GM12878 (cell line): ENCODE measurements around the gene ASAP2. TPM values are rescaled to one million over a fixed set of nuclear protein-coding genes. Genes with fewer than 3 reads are reported as not detected.

ENCODE experiments used
- ATAC-seq: fragments of 200-7000 bp; cut with Tn5 transposase; 3 replicates; pipeline ENCODE4 v1.9.1; 2020; ENCODE audit warnings: mild to moderate bottlenecking, moderate library complexity
- BruUV-seq: library from RNA; stranded (reverse); fragments of 400-500 nt; replicated peaks from 2 replicates; lab custom pipeline; 2021; lab: Mats Ljungman, UMichigan
- CTCF ChIA-PET: fragments of 300-600 bp; sonication (Branson Sonifier 250); formaldehyde crosslinking; extraction: SDS; loops from one replicate; lab custom pipeline; 2021; ENCODE audit warnings: inconsistent platforms; lab: Yijun Ruan, JAX
- POLR2A ChIA-PET: fragments of 350-600 bp; formaldehyde crosslinking; extraction: SDS; loops from one replicate; lab custom pipeline; 2021; ENCODE audit warnings: inconsistent platforms; lab: Charles Lee
- RAD21 ChIA-PET: fragments of 300-600 bp; sonication (Branson Sonifier 250); formaldehyde crosslinking; loops from one replicate; lab custom pipeline; 2023; ENCODE audit warnings: antibody characterized with exemption; ENCODE audit not compliant: unreplicated experiment; lab: Charles Lee
- SMC1A ChIA-PET: fragments of 300-600 bp; sonication (Branson Sonifier 250); formaldehyde crosslinking; loops from one replicate; lab custom pipeline; 2023; ENCODE audit not compliant: unreplicated experiment, uncharacterized antibody; lab: Charles Lee
- DNase-seq: peaks from one replicate; pipeline ENCODE4 v3.0.0-alpha.2; 2011; ENCODE audit warnings: low read depth, low spot score
- FAIRE-seq: peaks from 3 replicates; lab custom pipeline; 2011; peaks lifted over from hg19 to GRCh38; lab: Jason Lieb, UNC
- H2AFZ ChIP-seq: 2 replicates; pipeline ENCODE4 v1.6.0; 2011; ENCODE audit warnings: low read depth, low read length, control low read depth; ENCODE audit not compliant: control insufficient read depth
- H3K27ac ChIP-seq: 2 replicates; pipeline ENCODE4 v1.5.1; 2011; ENCODE audit warnings: control low read depth; ENCODE audit not compliant: control insufficient read depth, insufficient read depth
- H3K27me3 ChIP-seq, 2 experiments: replicated peaks in 1 of 2; 2 replicates each; pipeline versions ENCODE4 v1.6.0 to v1.6.1; 2011; ENCODE audit warnings: low read length in 1 of 2; ENCODE audit not compliant: control insufficient read depth in 2 of 2, insufficient read depth in 2 of 2
- H3K36me3 ChIP-seq, 2 experiments: 2 replicates each; pipeline ENCODE4 v1.5.1; 2011; ENCODE audit warnings: low read length in 1 of 2; ENCODE audit not compliant: control insufficient read depth in 2 of 2, insufficient read depth in 2 of 2
- H3K4me1 ChIP-seq: 2 replicates; pipeline ENCODE4 v1.6.1; 2011; ENCODE audit warnings: mild to moderate bottlenecking, low read length, moderate library complexity, mixed read lengths; ENCODE audit not compliant: control insufficient read depth, insufficient read depth
- H3K4me2 ChIP-seq: 2 replicates; pipeline ENCODE4 v1.6.0; 2011; ENCODE audit warnings: control low read depth; ENCODE audit not compliant: control insufficient read depth, insufficient read depth
- H3K4me3 ChIP-seq: fragments of 200-600 bp; sonication (generic); 2 replicates; pipeline ENCODE4 v1.5.1; 2016
- H3K79me2 ChIP-seq: 2 replicates; pipeline ENCODE4 v1.6.0; 2011; ENCODE audit warnings: low read length; ENCODE audit not compliant: control insufficient read depth, insufficient read depth
- H3K9ac ChIP-seq: 2 replicates; pipeline ENCODE4 v1.8.0; 2011; ENCODE audit warnings: low read length, control low read depth, mixed read lengths; ENCODE audit not compliant: control insufficient read depth, insufficient read depth
- H3K9me3 ChIP-seq: replicated peaks from 3 replicates; pipeline ENCODE4 v1.5.1; 2011; ENCODE audit warnings: mild to moderate bottlenecking, low read length; ENCODE audit not compliant: control insufficient read depth, insufficient read depth
- H4K20me1 ChIP-seq: 2 replicates; pipeline ENCODE4 v1.6.0; 2011; ENCODE audit not compliant: control insufficient read depth, insufficient read depth
- IRF5 ChIP-seq: fragments of 450-650 bp; IDR thresholded peaks from 2 replicates; pipeline ENCODE4 v1.6.1; 2017; ENCODE audit warnings: borderline replicate concordance
- KDM1A ChIP-seq: fragments of 200-600 bp; sonication (generic); IDR thresholded peaks from 2 replicates; pipeline ENCODE4 v1.6.1; 2016; ENCODE audit warnings: borderline replicate concordance
- MEF2B ChIP-seq: fragments of 450-650 bp; IDR thresholded peaks from 2 replicates; pipeline ENCODE4 v1.6.1; 2018; ENCODE audit warnings: mild to moderate bottlenecking, moderate library complexity; ENCODE audit not compliant: partially characterized antibody, poor library complexity, severe bottlenecking
- MTA3 ChIP-seq: IDR thresholded peaks from 2 replicates; pipeline ENCODE4 v1.6.1; 2012; ENCODE audit warnings: low read length, inconsistent platforms, borderline replicate concordance
- POLR2A ChIP-seq: IDR thresholded peaks from 2 replicates; pipeline ENCODE4 v1.6.1; 2011; ENCODE audit warnings: low read depth, mild to moderate bottlenecking, low read length
- RBBP5 ChIP-seq: fragments of 200-600 bp; sonication (generic); conservative IDR thresholded peaks from 2 replicates; pipeline ENCODE4 v1.6.1; 2016
- RFX5 ChIP-seq: IDR thresholded peaks from 2 replicates; pipeline ENCODE4 v1.6.1; 2011; ENCODE audit warnings: low read depth, low read length, improper control_type of control experiment
- SMARCA5 ChIP-seq: fragments of 450-650 bp; IDR thresholded peaks from 2 replicates; pipeline ENCODE4 v1.6.1; 2017; ENCODE audit warnings: mild to moderate bottlenecking
- SUZ12 ChIP-seq: fragments of 200-600 bp; sonication (generic); IDR thresholded peaks from one replicate; pipeline ENCODE4 v1.6.1; 2018; ENCODE audit warnings: antibody characterized with exemption, mild to moderate bottlenecking; ENCODE audit not compliant: unreplicated experiment
- TCF3 ChIP-seq: IDR thresholded peaks from 2 replicates; pipeline ENCODE4 v1.6.1; 2012; ENCODE audit warnings: low read depth, mild to moderate bottlenecking, low read length, borderline replicate concordance; ENCODE audit not compliant: insufficient read depth
- ZNF622 ChIP-seq: fragments of 450-650 bp; IDR thresholded peaks from 2 replicates; pipeline ENCODE4 v1.6.1; 2017; ENCODE audit warnings: mild to moderate bottlenecking, inconsistent platforms
- WGBS: methylation state at CpG from one replicate; pipeline ENCODE4 v1.1.6; 2016; ENCODE audit warnings: low lambda C conversion rate; ENCODE audit not compliant: insufficient replicate concordance, insufficient coverage; ENCODE audit errors: missing lambda C conversion rate; 5-methylcytosine and 5-hydroxymethylcytosine counted together
- in situ Hi-C: fragments of 300-500 bp; cut with MboI; formaldehyde crosslinking; loops from 9 replicates; pipeline ENCODE4 v1.14.3; 2018; ENCODE audit warnings: mixed read lengths
- intact Hi-C: fragments of 100-400 bp; cut with micrococcal nuclease; formaldehyde crosslinking; loops from one replicate; pipeline ENCODE4 v1.14.2; 2022; ENCODE audit not compliant: unreplicated experiment
- polyA plus RNA-seq, 11 experiments: library from polyadenylated mRNA; depleted of rRNA in 4 of 11; unstranded in 6 of 11; stranded (reverse) in 5 of 11; fragments of >200 nt; fragmentation: Nextera tagmentation in 4 of 11; fragmentation: Illumina TruSeq in 1 of 11; extraction: Ambion mirVana in 4 of 11; extraction: Trizol in 1 of 11; gene quantifications; 1 replicate in 1 of 11; 2 replicates in 10 of 11; pipeline versions ENCODE4 v1.2.1 to v1.2.3, GENCODE V29; 2011 to 2016; ENCODE audit warnings: inconsistent platforms in 2 of 11, missing spikeins in 2 of 11, low read depth in 1 of 11
- total RNA-seq, 4 experiments: library from RNA; depleted of rRNA in 3 of 4; stranded (reverse); fragments of >200 nt in 3 of 4; fragmentation: Illumina TruSeq in 1 of 4; extraction: Trizol in 1 of 4; gene quantifications; 2 replicates each; pipeline versions ENCODE4 v1.2.1 to v1.2.3, GENCODE V29; 2013 to 2021
- TF ChIP-seq, protein P1 (sequence below): fragments of 450-650 bp; IDR thresholded peaks from 2 replicates; pipeline ENCODE4 v1.6.1; 2016; ENCODE audit warnings: mild to moderate bottlenecking
- TF ChIP-seq, protein P2 (sequence below): IDR thresholded peaks from 2 replicates; pipeline ENCODE4 v1.6.1; 2012; ENCODE audit warnings: low read length, inconsistent platforms
- TF ChIP-seq, protein P3 (sequence below): fragments of 450-650 bp; IDR thresholded peaks from 2 replicates; pipeline ENCODE4 v1.6.1; 2016; ENCODE audit warnings: mild to moderate bottlenecking, moderate library complexity, borderline replicate concordance

ASAP2 gene
- total and polyA plus RNA-seq, 10 of the 15 experiments (the other 5 are each of a cell fraction or from before 2014, with no cell fraction given), result 0.05 to 0.27 (median 0.07) TPM; not detected in 4

- H3K4me3 ChIP-seq, result no peak overlapping the region
- ChIA-PET POLR2A (no interaction called here), RAD21 (no interaction called here), CTCF (interaction anchor here (1.0 kb wide), 1 partner anchor 167 kb away, joined by 4 read pairs; no protein-coding TSS in a partner anchor), SMC1A (no interaction called here)
- ATAC-seq (no peak), FAIRE-seq (no peak), DNase-seq (no peak)
- H3K4me2 ChIP-seq, result no peak overlapping the region
- no peaks in the 10 kb centered on the region for H3K36me3 ChIP-seq
- H3K4me1 ChIP-seq, result no peaks in the 10 kb centered on the region
- WGBS, result 0% methylated on average over 1 of the region's 1 CpG
- no peak overlapping the region for H2AFZ ChIP-seq
- in situ Hi-C loops (no loop called here), intact Hi-C loops (no loop called here)
- no peak overlapping the region for H3K27ac ChIP-seq
- H3K27me3 ChIP-seq, result no peaks in the 10 kb centered on the region
- no TSS peak for BruUV-seq
- no peak overlapping the region for H3K9ac ChIP-seq
- H3K79me2 ChIP-seq, result no peaks in the 10 kb centered on the region
- no peaks in the 10 kb centered on the region for H3K9me3 ChIP-seq
- H4K20me1 ChIP-seq, result no peaks in the 10 kb centered on the region
- TF ChIP-seq ZNF622 (no peak), IRF5 (no peak), MTA3 (no peak), TCF3 (no peak), KDM1A (no peak), POLR2A (no peak), MEF2B (no peak), SUZ12 (no peak), SMARCA5 (no peak), RBBP5 (no peak), RFX5 (no peak)
- TF ChIP-seq, protein P1, sequence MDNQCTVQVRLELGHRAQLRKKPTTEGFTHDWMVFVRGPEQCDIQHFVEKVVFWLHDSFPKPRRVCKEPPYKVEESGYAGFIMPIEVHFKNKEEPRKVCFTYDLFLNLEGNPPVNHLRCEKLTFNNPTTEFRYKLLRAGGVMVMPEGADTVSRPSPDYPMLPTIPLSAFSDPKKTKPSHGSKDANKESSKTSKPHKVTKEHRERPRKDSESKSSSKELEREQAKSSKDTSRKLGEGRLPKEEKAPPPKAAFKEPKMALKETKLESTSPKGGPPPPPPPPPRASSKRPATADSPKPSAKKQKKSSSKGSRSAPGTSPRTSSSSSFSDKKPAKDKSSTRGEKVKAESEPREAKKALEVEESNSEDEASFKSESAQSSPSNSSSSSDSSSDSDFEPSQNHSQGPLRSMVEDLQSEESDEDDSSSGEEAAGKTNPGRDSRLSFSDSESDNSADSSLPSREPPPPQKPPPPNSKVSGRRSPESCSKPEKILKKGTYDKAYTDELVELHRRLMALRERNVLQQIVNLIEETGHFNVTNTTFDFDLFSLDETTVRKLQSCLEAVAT, result no peak
- TF ChIP-seq, protein P2, sequence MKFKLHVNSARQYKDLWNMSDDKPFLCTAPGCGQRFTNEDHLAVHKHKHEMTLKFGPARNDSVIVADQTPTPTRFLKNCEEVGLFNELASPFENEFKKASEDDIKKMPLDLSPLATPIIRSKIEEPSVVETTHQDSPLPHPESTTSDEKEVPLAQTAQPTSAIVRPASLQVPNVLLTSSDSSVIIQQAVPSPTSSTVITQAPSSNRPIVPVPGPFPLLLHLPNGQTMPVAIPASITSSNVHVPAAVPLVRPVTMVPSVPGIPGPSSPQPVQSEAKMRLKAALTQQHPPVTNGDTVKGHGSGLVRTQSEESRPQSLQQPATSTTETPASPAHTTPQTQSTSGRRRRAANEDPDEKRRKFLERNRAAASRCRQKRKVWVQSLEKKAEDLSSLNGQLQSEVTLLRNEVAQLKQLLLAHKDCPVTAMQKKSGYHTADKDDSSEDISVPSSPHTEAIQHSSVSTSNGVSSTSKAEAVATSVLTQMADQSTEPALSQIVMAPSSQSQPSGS, result no peak
- TF ChIP-seq, protein P3, sequence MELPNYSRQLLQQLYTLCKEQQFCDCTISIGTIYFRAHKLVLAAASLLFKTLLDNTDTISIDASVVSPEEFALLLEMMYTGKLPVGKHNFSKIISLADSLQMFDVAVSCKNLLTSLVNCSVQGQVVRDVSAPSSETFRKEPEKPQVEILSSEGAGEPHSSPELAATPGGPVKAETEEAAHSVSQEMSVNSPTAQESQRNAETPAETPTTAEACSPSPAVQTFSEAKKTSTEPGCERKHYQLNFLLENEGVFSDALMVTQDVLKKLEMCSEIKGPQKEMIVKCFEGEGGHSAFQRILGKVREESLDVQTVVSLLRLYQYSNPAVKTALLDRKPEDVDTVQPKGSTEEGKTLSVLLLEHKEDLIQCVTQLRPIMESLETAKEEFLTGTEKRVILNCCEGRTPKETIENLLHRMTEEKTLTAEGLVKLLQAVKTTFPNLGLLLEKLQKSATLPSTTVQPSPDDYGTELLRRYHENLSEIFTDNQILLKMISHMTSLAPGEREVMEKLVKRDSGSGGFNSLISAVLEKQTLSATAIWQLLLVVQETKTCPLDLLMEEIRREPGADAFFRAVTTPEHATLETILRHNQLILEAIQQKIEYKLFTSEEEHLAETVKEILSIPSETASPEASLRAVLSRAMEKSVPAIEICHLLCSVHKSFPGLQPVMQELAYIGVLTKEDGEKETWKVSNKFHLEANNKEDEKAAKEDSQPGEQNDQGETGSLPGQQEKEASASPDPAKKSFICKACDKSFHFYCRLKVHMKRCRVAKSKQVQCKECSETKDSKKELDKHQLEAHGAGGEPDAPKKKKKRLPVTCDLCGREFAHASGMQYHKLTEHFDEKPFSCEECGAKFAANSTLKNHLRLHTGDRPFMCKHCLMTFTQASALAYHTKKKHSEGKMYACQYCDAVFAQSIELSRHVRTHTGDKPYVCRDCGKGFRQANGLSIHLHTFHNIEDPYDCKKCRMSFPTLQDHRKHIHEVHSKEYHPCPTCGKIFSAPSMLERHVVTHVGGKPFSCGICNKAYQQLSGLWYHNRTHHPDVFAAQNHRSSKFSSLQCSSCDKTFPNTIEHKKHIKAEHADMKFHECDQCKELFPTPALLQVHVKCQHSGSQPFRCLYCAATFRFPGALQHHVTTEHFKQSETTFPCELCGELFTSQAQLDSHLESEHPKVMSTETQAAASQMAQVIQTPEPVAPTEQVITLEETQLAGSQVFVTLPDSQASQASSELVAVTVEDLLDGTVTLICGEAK, result no peak
Measured at GRCh38 chr2:9310798-9311197, 104.2 kb downstream of the ASAP2 start.
